T-helper 22 cell (primary cell): ENCODE results near the gene NPTXR.

Source experiments
- DNase-seq: peaks from one replicate; pipeline ENCODE4 v3.0.0-alpha.2; 2020; ENCODE audit warnings: low read depth

The NPTXR gene

GRCh38 chr22:38770257-38770949, 73.4 kb downstream of the NPTXR start:
- no peak for DNase-seq
